WI38 (cell line): ENCODE data around the gene KRTAP19-7.

Source experiments
- H3K4me3 ChIP-seq: 2 replicates; pipeline ENCODE4 v1.5.1; 2011; ENCODE audit warnings: low read depth, mild to moderate bottlenecking, control low read depth, low read length
- TF ChIP-seq, protein P1 (sequence below): IDR thresholded peaks from 2 replicates; pipeline ENCODE4 v1.5.1; 2012; ENCODE audit warnings: low read depth, mild to moderate bottlenecking, control low read depth, low read length

Gene KRTAP19-7

GRCh38 chr21:30580132-30580531 is 19.0 kb upstream of the KRTAP19-7 start:
- TF ChIP-seq, protein P1, sequence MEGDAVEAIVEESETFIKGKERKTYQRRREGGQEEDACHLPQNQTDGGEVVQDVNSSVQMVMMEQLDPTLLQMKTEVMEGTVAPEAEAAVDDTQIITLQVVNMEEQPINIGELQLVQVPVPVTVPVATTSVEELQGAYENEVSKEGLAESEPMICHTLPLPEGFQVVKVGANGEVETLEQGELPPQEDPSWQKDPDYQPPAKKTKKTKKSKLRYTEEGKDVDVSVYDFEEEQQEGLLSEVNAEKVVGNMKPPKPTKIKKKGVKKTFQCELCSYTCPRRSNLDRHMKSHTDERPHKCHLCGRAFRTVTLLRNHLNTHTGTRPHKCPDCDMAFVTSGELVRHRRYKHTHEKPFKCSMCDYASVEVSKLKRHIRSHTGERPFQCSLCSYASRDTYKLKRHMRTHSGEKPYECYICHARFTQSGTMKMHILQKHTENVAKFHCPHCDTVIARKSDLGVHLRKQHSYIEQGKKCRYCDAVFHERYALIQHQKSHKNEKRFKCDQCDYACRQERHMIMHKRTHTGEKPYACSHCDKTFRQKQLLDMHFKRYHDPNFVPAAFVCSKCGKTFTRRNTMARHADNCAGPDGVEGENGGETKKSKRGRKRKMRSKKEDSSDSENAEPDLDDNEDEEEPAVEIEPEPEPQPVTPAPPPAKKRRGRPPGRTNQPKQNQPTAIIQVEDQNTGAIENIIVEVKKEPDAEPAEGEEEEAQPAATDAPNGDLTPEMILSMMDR, result no peak
- H3K4me3 ChIP-seq, result no peak overlapping the region

GRCh38 chr21:30579346-30579745 is 18.2 kb upstream of the KRTAP19-7 start:
- TF ChIP-seq, protein P1, result no peak
- no peak overlapping the region for H3K4me3 ChIP-seq

GRCh38 chr21:30577766-30578165 is 16.7 kb upstream of the KRTAP19-7 start:
- TF ChIP-seq, protein P1, result no peak
- H3K4me3 ChIP-seq, result no peak overlapping the region

DNA sequence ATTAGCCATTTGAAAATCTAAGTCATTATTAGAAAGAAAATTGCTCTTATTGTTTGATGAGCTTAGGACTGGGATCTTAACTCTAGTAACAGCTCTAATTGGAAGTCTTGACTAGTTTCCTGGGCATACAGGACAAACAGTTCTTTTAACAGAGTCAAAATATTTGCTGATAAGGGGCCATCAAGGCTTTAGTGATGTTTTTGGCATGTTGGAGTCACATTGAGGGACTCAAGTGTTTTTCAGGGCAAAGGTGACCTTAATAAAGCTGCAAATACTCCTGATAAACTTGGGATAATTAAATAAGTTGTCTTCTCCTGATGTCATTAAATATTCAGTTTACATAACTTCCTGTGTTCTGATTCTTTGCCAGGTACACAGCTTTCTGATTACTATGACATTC is 6.5 kb upstream of the KRTAP19-7 start:
- TF ChIP-seq, protein P1, result no peak
- no peak overlapping the region for H3K4me3 ChIP-seq

DNA sequence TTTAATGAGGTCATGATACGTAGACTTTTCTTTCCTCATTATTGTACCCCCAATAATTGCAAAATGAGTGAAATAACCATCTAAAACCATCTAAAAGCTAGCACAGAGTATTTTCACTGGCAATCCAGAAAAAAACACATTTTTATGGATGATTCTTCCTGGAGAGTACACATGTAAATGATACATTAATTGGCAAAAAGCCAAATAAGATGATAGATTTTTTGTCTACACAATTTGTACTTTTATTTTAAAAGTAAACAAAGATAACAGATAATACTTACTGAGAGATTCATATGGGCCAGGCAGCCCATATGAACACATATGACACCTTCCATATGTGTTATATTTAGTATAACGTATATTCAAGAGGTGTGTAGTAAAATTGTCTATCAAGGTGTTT is 2.5 kb upstream of the KRTAP19-7 start:
- H3K4me3 ChIP-seq, result no peak overlapping the region
- TF ChIP-seq, protein P1, result no peak

DNA sequence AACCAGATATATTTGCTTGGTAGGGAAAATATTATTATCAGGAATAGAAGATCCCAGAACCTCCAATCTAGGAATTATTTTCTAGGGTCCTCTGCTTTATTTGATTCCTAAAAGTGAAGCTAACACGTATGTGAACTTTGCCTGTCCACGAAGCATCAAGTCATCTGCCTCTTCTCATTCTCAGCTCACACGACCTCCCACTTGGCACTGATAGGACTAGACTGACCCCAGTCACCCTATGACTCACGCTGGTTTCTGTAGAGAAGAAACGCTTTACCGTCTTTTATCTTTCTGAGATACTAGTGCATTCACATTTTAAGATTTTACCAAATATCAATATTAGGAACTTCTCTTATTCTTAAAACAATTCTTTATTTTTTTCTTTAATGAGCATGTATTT is 2.0 kb upstream of the KRTAP19-7 start:
- no peak overlapping the region for H3K4me3 ChIP-seq
- TF ChIP-seq, protein P1, result no peak

- no peak overlapping the region for H3K4me3 ChIP-seq
- TF ChIP-seq, protein P1, result no peak
These were observed 843 bp upstream of the KRTAP19-7 start for GRCh38 chr21:30561957-30562356.
